Measurements from ENCODE around the gene TGFBR3. TPM values are rescaled to one million over a fixed set of nuclear protein-coding genes. Genes with fewer than 3 reads are reported as not detected.

Gene TGFBR3
- polyA plus RNA-seq: 2.3 TPM

- peak within 1 kb of the TSS; percentile 85 to 96 (median 90) for H3K4me3 Mint-ChIP-seq
- peaks cover 29% of the 10 kb centered on the region for H3K27me3 Mint-ChIP-seq
- peak within 1 kb of the TSS in 1 of 3 donors; percentile 62 for H3K27ac Mint-ChIP-seq
- H3K4me1 Mint-ChIP-seq: peaks cover 8 to 25% (median 15%) of the 10 kb centered on the region in 3 donors
- peaks cover 6% of the 10 kb centered on the region for H3K36me3 Mint-ChIP-seq
- peaks cover 0 to 2% (median 0%) of the 10 kb centered on the region in 3 donors for H3K9me3 Mint-ChIP-seq
These were observed at the start of gene TGFBR3 for GRCh38 chr1:91885716-91886506. TSS of gene TGFBR3 (minus strand) at chr1:91886151. CDS start at chr1:91861531, 24,620 bp downstream.

GRCh38 chr1:91929250-91929649 lies 43.3 kb upstream of the TGFBR3 start:
- no peaks in the 10 kb centered on the region for H3K27me3 Mint-ChIP-seq
- H3K36me3 Mint-ChIP-seq: no peaks in the 10 kb centered on the region
- no peak overlapping the region for H3K4me3 Mint-ChIP-seq
- H3K9me3 Mint-ChIP-seq: no peaks in the 10 kb centered on the region
- H3K27ac Mint-ChIP-seq: no peak overlapping the region
- no peaks in the 10 kb centered on the region for H3K4me1 Mint-ChIP-seq

GRCh38 chr1:91928026-91928425 lies 42.1 kb upstream of the TGFBR3 start:
- Mint-ChIP-seq H3K36me3 (no peaks in the 10 kb centered on the region), H3K9me3 (no peaks in the 10 kb centered on the region), H3K4me1 (no peaks in the 10 kb centered on the region), H3K27ac (peak overlapping the region in 1 of 3 donors; percentile 50), H3K4me3 (no peak overlapping the region), H3K27me3 (peaks cover under 1% of the 10 kb centered on the region)

- no peaks in the 10 kb centered on the region for H3K9me3 Mint-ChIP-seq
- H3K36me3 Mint-ChIP-seq: no peaks in the 10 kb centered on the region
- H3K4me1 Mint-ChIP-seq: no peaks in the 10 kb centered on the region
- H3K4me3 Mint-ChIP-seq: no peak overlapping the region
- H3K27ac Mint-ChIP-seq: no peak overlapping the region
- H3K27me3 Mint-ChIP-seq: peaks cover 2% of the 10 kb centered on the region
These were observed 39.9 kb upstream of the TGFBR3 start for GRCh38 chr1:91925644-91926435.

- H3K27ac Mint-ChIP-seq: no peak overlapping the region
- no peaks in the 10 kb centered on the region for H3K4me1 Mint-ChIP-seq
- peaks cover 2% of the 10 kb centered on the region for H3K27me3 Mint-ChIP-seq
- no peaks in the 10 kb centered on the region for H3K36me3 Mint-ChIP-seq
- no peaks in the 10 kb centered on the region for H3K9me3 Mint-ChIP-seq
- H3K4me3 Mint-ChIP-seq: no peak overlapping the region
These were observed 38.2 kb upstream of the TGFBR3 start for GRCh38 chr1:91924146-91924545.

GRCh38 chr1:91919962-91920361 lies 34.0 kb upstream of the TGFBR3 start:
- Mint-ChIP-seq H3K36me3 (peaks cover 2% of the 10 kb centered on the region), H3K27me3 (peaks cover 2% of the 10 kb centered on the region), H3K4me1 (no peaks in the 10 kb centered on the region), H3K27ac (no peak overlapping the region), H3K9me3 (no peaks in the 10 kb centered on the region), H3K4me3 (no peak overlapping the region)

- H3K4me1 Mint-ChIP-seq: no peaks in the 10 kb centered on the region
- no peak overlapping the region for H3K4me3 Mint-ChIP-seq
- no peaks in the 10 kb centered on the region for H3K27me3 Mint-ChIP-seq
- no peak overlapping the region for H3K27ac Mint-ChIP-seq
- no peaks in the 10 kb centered on the region for H3K9me3 Mint-ChIP-seq
- peaks cover 2% of the 10 kb centered on the region for H3K36me3 Mint-ChIP-seq
These were observed 31.0 kb upstream of the TGFBR3 start for GRCh38 chr1:91916811-91917460.

GRCh38 chr1:91916046-91916445 lies 30.1 kb upstream of the TGFBR3 start:
- peaks cover 2% of the 10 kb centered on the region for H3K36me3 Mint-ChIP-seq
- no peak overlapping the region for H3K4me3 Mint-ChIP-seq
- H3K4me1 Mint-ChIP-seq: no peaks in the 10 kb centered on the region
- H3K9me3 Mint-ChIP-seq: no peaks in the 10 kb centered on the region
- H3K27me3 Mint-ChIP-seq: no peaks in the 10 kb centered on the region
- H3K27ac Mint-ChIP-seq: no peak overlapping the region

GRCh38 chr1:91913018-91913417 lies 27.1 kb upstream of the TGFBR3 start:
- Mint-ChIP-seq H3K4me3 (no peak overlapping the region), H3K9me3 (no peaks in the 10 kb centered on the region), H3K36me3 (peaks cover 2% of the 10 kb centered on the region), H3K27me3 (peaks cover 2% of the 10 kb centered on the region), H3K27ac (no peak overlapping the region), H3K4me1 (no peaks in the 10 kb centered on the region)

- Mint-ChIP-seq H3K4me3 (no peak overlapping the region), H3K36me3 (peaks cover 2% of the 10 kb centered on the region), H3K4me1 (no peaks in the 10 kb centered on the region), H3K27ac (no peak overlapping the region), H3K27me3 (peaks cover 2% of the 10 kb centered on the region), H3K9me3 (no peaks in the 10 kb centered on the region)
These were observed 26.3 kb upstream of the TGFBR3 start for GRCh38 chr1:91912266-91912665.

- Mint-ChIP-seq H3K27ac (no peak overlapping the region), H3K9me3 (no peaks in the 10 kb centered on the region), H3K27me3 (peaks cover 1% of the 10 kb centered on the region), H3K4me1 (no peaks in the 10 kb centered on the region), H3K4me3 (no peak overlapping the region), H3K36me3 (no peaks in the 10 kb centered on the region)
These were observed 15.3 kb upstream of the TGFBR3 start for GRCh38 chr1:91901231-91901630.

GRCh38 chr1:91900562-91900961 lies 14.6 kb upstream of the TGFBR3 start:
- no peak overlapping the region for H3K27ac Mint-ChIP-seq
- no peak overlapping the region for H3K4me3 Mint-ChIP-seq
- H3K9me3 Mint-ChIP-seq: peaks cover 0 to 3% (median 0%) of the 10 kb centered on the region in 3 donors
- H3K4me1 Mint-ChIP-seq: no peaks in the 10 kb centered on the region
- H3K27me3 Mint-ChIP-seq: peaks cover 1% of the 10 kb centered on the region
- H3K36me3 Mint-ChIP-seq: no peaks in the 10 kb centered on the region

- Mint-ChIP-seq H3K9me3 (peaks cover 0 to 3% (median 0%) of the 10 kb centered on the region in 3 donors), H3K4me1 (peaks cover 0 to 6% (median 0%) of the 10 kb centered on the region in 3 donors), H3K27ac (no peak overlapping the region), H3K36me3 (no peaks in the 10 kb centered on the region), H3K4me3 (no peak overlapping the region), H3K27me3 (peaks cover 6% of the 10 kb centered on the region)
These were observed 11.1 kb upstream of the TGFBR3 start for GRCh38 chr1:91897016-91897415.

- no peak overlapping the region for H3K27ac Mint-ChIP-seq
- peaks cover 0 to 9% (median 0%) of the 10 kb centered on the region in 3 donors for H3K4me1 Mint-ChIP-seq
- peaks cover 6% of the 10 kb centered on the region for H3K27me3 Mint-ChIP-seq
- H3K36me3 Mint-ChIP-seq: no peaks in the 10 kb centered on the region
- H3K4me3 Mint-ChIP-seq: no peak overlapping the region
- peaks cover 0 to 3% (median 0%) of the 10 kb centered on the region in 3 donors for H3K9me3 Mint-ChIP-seq
These were observed 10.0 kb upstream of the TGFBR3 start for GRCh38 chr1:91895832-91896556.
